Astrocyte (in vitro differentiated cells and primary cell): ENCODE data around the gene SUGCT.

Experiments used
- CTCF ChIP-seq: IDR thresholded peaks from 2 replicates; pipeline ENCODE4 v1.5.1; 2011; ENCODE audit warnings: low read depth, mild to moderate bottlenecking, inconsistent platforms, low read length, moderate library complexity; ENCODE audit not compliant: insufficient read depth
- EZH2 ChIP-seq: IDR thresholded peaks from 2 replicates; pipeline ENCODE4 v1.6.1; 2012; ENCODE audit warnings: mild to moderate bottlenecking, low read length, inconsistent platforms; ENCODE audit not compliant: insufficient read depth

DNA sequence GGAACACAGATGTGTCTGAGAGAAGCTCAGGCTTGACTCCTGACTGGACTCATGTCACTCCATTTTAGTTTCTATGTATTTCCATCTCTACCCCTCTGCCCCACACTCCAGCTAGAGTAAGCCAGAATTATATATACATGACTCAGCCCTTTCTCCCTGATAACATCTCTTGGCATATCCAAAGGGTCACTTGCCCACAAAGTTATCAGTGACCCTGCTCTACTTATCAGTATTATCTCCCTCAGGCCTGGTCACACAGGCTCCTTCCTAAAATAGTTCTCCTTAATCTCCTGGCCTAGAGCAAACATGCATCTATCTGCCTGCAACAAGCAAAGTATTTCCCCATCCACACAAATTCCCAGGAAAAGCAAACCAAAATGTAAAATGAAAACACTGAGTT, 598.3 kb downstream of the SUGCT start:
- no peak for TF ChIP-seq EZH2
- no peak for TF ChIP-seq CTCF
